GM18909 (cell line): ENCODE measurements around the gene PAXIP1.

Experiments
- ATAC-seq: cut with Tn5 transposase; IDR thresholded peaks from one replicate; pipeline ENCODE4 v1.9.1; 2021; ENCODE audit warnings: mild to moderate bottlenecking; ENCODE audit not compliant: unreplicated experiment, poor library complexity

PAXIP1 gene

GRCh38 chr7:154996101-154996500 lies 6.8 kb downstream of the PAXIP1 start:
- no peak for ATAC-seq

GRCh38 chr7:154994996-154995395 lies 7.9 kb downstream of the PAXIP1 start:
- no peak for ATAC-seq

GRCh38 chr7:154990964-154991540 lies 11.9 kb downstream of the PAXIP1 start:
- ATAC-seq: no peak

- ATAC-seq: no peak
These were observed 15.4 kb downstream of the PAXIP1 start for GRCh38 chr7:154987571-154987970.

GRCh38 chr7:154986200-154986945 lies 16.6 kb downstream of the PAXIP1 start:
- ATAC-seq: no peak

GRCh38 chr7:154985230-154985629 lies 17.7 kb downstream of the PAXIP1 start:
- no peak for ATAC-seq

- no peak for ATAC-seq
These were observed 18.2 kb downstream of the PAXIP1 start for GRCh38 chr7:154984601-154985188.

GRCh38 chr7:154978017-154978416 lies 24.9 kb downstream of the PAXIP1 start:
- ATAC-seq: no peak

- no peak for ATAC-seq
These were observed 25.7 kb downstream of the PAXIP1 start for GRCh38 chr7:154977250-154977649.

GRCh38 chr7:154976844-154977243 lies 26.1 kb downstream of the PAXIP1 start:
- ATAC-seq: no peak

GRCh38 chr7:154975984-154976383 lies 26.9 kb downstream of the PAXIP1 start:
- no peak for ATAC-seq

GRCh38 chr7:154973381-154973780 lies 29.5 kb downstream of the PAXIP1 start:
- ATAC-seq: no peak

GRCh38 chr7:154968336-154969001 lies 34.5 kb downstream of the PAXIP1 start:
- no peak for ATAC-seq

GRCh38 chr7:154967401-154967955 lies 35.4 kb downstream of the PAXIP1 start:
- ATAC-seq: no peak

GRCh38 chr7:154965014-154965413 lies 37.9 kb downstream of the PAXIP1 start:
- ATAC-seq: no peak

- ATAC-seq: no peak
These were observed 42.7 kb downstream of the PAXIP1 start for GRCh38 chr7:154960063-154960790.

- ATAC-seq: no peak
These were observed 46.5 kb downstream of the PAXIP1 start for GRCh38 chr7:154956427-154956826.

GRCh38 chr7:154953006-154953684 lies 49.8 kb downstream of the PAXIP1 start:
- ATAC-seq: no peak

- no peak for ATAC-seq
These were observed 52.0 kb downstream of the PAXIP1 start for GRCh38 chr7:154950960-154951359.

GRCh38 chr7:154947604-154948003 lies 55.3 kb downstream of the PAXIP1 start:
- no peak for ATAC-seq
